RWPE1 (cell line): ENCODE measurements around the gene GPR82.

Experiments
- CTCF ChIA-PET: fragments of 350-600 bp; sonication (Branson Sonifier 250); formaldehyde crosslinking; extraction: SDS; loops from one replicate; lab custom pipeline; 2021; lab: Yijun Ruan, JAX
- POLR2A ChIA-PET: fragments of 400-600 bp; formaldehyde crosslinking; extraction: SDS; loops from one replicate; lab custom pipeline; 2020; ENCODE audit warnings: antibody characterized with exemption; ENCODE audit not compliant: low non-redundant PET; lab: Yijun Ruan, JAX
- DNase-seq: peaks from one replicate; pipeline ENCODE4 v3.0.0; 2012; ENCODE audit warnings: low spot score
- H3K27ac ChIP-seq: fragments of 450-650 bp; 2 replicates; pipeline ENCODE4 v1.5.1; 2017
- CTCF ChIP-seq: fragments of 450-650 bp; conservative IDR thresholded peaks from 2 replicates; pipeline ENCODE4 v1.5.1; 2017; ENCODE audit warnings: low read depth, mild to moderate bottlenecking

Gene GPR82

DNA sequence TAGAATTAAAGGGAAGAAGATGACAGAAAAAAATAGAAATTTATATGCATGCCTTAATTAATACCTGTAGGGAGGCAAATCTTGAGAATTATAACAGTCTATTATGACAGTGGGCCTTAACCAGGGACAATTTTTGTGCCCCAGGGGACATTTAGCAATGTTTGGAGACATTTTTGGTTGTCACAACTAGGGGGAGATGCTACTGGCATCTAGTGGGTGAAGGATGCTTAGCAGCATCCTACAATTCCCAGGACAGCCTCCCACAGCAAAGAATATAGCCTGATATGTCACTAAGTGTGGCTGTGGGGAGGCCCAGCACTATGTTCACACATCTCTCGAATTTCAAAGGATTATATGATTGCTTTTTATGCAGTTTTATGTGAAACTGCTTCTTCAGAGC lies 10.5 kb downstream of the GPR82 start:
- peak; percentile 31 for TF ChIP-seq CTCF
- POLR2A ChIA-PET = no interaction called here
- H3K27ac ChIP-seq = no peak overlapping the region
- CTCF ChIA-PET = no interaction called here
- DNase-seq = peak; percentile 1

- H3K27ac ChIP-seq = no peak overlapping the region
- DNase-seq = no peak
- POLR2A ChIA-PET = no interaction called here
- no peak for TF ChIP-seq CTCF
- CTCF ChIA-PET = no interaction called here
Observed at GRCh38 chrX:41737065-41737464, 13.1 kb downstream of the GPR82 start.

GRCh38 chrX:41739871-41740270 lies 15.9 kb downstream of the GPR82 start:
- POLR2A ChIA-PET = no interaction called here
- CTCF ChIA-PET = interaction anchor here (0.6 kb wide), 1 partner anchor 335 kb away, joined by 7 read pairs; no protein-coding TSS in a partner anchor
- no peak for DNase-seq
- no peak overlapping the region for H3K27ac ChIP-seq
- no peak for TF ChIP-seq CTCF

DNA sequence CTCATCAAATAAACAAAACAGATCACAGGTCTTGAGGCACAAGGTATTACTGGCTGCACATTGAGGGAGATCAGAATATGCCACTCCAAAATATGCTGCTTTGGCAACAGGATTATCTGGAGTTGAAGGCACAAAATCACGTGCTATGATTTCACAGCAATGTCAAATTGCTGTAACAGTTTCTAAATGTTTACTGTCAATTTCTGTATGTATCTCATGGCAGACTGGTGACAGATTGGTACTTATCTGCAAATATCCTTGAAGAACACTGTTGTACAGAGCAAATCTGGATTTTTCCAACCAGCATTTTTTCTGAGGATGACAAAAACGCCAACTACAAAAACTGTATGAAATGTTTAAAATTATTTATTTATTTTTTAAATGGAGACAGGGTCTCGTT lies 26.7 kb downstream of the GPR82 start:
- CTCF ChIA-PET = interaction anchor here (0.6 kb wide), 1 partner anchor 36 kb away, joined by 3 read pairs; no protein-coding TSS in a partner anchor
- DNase-seq = no peak
- POLR2A ChIA-PET = interaction anchor here (0.6 kb wide), 1 partner anchor 366 kb away, joined by 6 read pairs; no protein-coding TSS in a partner anchor
- H3K27ac ChIP-seq = no peak overlapping the region
- TF ChIP-seq CTCF = no peak

DNA sequence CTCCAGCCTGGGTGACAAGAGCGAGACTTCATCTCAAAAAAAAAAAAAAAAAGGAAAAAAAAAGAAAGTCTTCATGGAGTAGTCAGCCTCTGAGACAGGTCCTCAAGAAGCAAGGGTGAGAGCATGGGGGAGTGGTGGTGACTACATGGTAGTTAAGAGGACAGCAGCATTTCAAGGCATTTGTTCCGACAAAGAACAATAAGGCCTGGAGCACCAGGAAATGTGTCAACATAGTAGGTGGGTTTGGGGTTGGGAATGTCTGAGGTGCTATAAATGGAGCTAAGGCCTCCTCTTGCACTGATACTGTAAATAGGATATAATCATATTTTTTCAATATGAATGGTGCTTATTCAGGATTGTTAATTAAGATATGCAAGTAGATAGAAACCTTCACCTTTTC lies 34.4 kb downstream of the GPR82 start:
- H3K27ac ChIP-seq = no peak overlapping the region
- no peak for DNase-seq
- TF ChIP-seq CTCF = no peak
- CTCF ChIA-PET = no interaction called here
- POLR2A ChIA-PET = no interaction called here

GRCh38 chrX:41759817-41760216 lies 35.8 kb downstream of the GPR82 start:
- no peak for TF ChIP-seq CTCF
- ChIA-PET POLR2A (no interaction called here), CTCF (interaction anchor here (0.5 kb wide), 1 partner anchor 398 kb away, joined by 3 read pairs; no protein-coding TSS in a partner anchor)
- DNase-seq = no peak
- no peak overlapping the region for H3K27ac ChIP-seq
